Activated CD4-positive, CD25-positive, alpha-beta regulatory T cell (primary cell): ENCODE measurements around the gene MRAP.

Experiments used
- DNase-seq, 4 experiments: peaks; one replicate each; lab custom pipeline; 2025; lab: John Stamatoyannopoulos, UW

Gene MRAP

GRCh38 chr21:32349333-32349944 lies 50.8 kb downstream of the MRAP start:
- no peak for DNase-seq

- DNase-seq, result no peak
These were observed 51.7 kb downstream of the MRAP start for GRCh38 chr21:32350211-32350980.

- no peak for DNase-seq
These were observed 52.3 kb downstream of the MRAP start for GRCh38 chr21:32350981-32351380.

GRCh38 chr21:32351428-32351827 lies 52.8 kb downstream of the MRAP start:
- DNase-seq, result no peak

- DNase-seq, result no peak
These were observed 53.9 kb downstream of the MRAP start for GRCh38 chr21:32352526-32352925.

GRCh38 chr21:32353002-32353711 lies 54.5 kb downstream of the MRAP start:
- no peak for DNase-seq

- no peak for DNase-seq
These were observed 58.3 kb downstream of the MRAP start for GRCh38 chr21:32356874-32357395.

GRCh38 chr21:32359719-32360260 lies 61.1 kb downstream of the MRAP start:
- no peak for DNase-seq

GRCh38 chr21:32360401-32360975 lies 61.8 kb downstream of the MRAP start:
- DNase-seq, result no peak
